ENCODE data around the gene PCSK6. TPM values are rescaled to one million over a fixed set of nuclear protein-coding genes. Genes with fewer than 3 reads are reported as not detected.
A peak's percentile ranks its signal among the peaks of the same experiment; 100 is the strongest.

Gene PCSK6
- total RNA-seq, 1 donor from 2014 or later: 16.6 TPM

- no peak overlapping the region for H3K27ac ChIP-seq
- H3K9me3 ChIP-seq: peaks cover 11% of the 10 kb centered on the region
- no peak overlapping the region for H3K4me3 ChIP-seq
- DNase-seq: no peak
- H3K4me1 ChIP-seq: peaks cover 7% of the 10 kb centered on the region
- no peaks in the 10 kb centered on the region for H3K27me3 ChIP-seq
- ATAC-seq: no peak
- no peak for TF ChIP-seq CTCF (IDR thresholded peaks at IDR 0.05)
- intact Hi-C loops (cut with DNase I): no loop called here
- H3K36me3 ChIP-seq: no peaks in the 10 kb centered on the region
Observed at GRCh38 chr15:101522091-101522490, 32.6 kb upstream of the PCSK6 start.

GRCh38 chr15:101521591-101521990 lies 32.1 kb upstream of the PCSK6 start:
- ATAC-seq (peak; percentile 33), DNase-seq (no peak)
- intact Hi-C loops (cut with DNase I): no loop called here
- Histone ChIP-seq H3K4me3 (no peak overlapping the region), H3K4me1 (peaks cover 7% of the 10 kb centered on the region), H3K27me3 (no peaks in the 10 kb centered on the region), H3K9me3 (peaks cover 14% of the 10 kb centered on the region), H3K36me3 (no peaks in the 10 kb centered on the region), H3K27ac (no peak overlapping the region)
- no peak for TF ChIP-seq CTCF (IDR thresholded peaks at IDR 0.05)

GRCh38 chr15:101521069-101521468 lies 31.6 kb upstream of the PCSK6 start:
- no peaks in the 10 kb centered on the region for H3K27me3 ChIP-seq
- intact Hi-C loops (cut with DNase I): no loop called here
- H3K36me3 ChIP-seq: no peaks in the 10 kb centered on the region
- no peak for DNase-seq
- no peak overlapping the region for H3K4me3 ChIP-seq
- peaks cover 19% of the 10 kb centered on the region for H3K9me3 ChIP-seq
- no peak overlapping the region for H3K27ac ChIP-seq
- peaks cover 7% of the 10 kb centered on the region for H3K4me1 ChIP-seq
- no peak for ATAC-seq
- no peak for TF ChIP-seq CTCF (IDR thresholded peaks at IDR 0.05)

GRCh38 chr15:101520395-101520794 lies 30.9 kb upstream of the PCSK6 start:
- Histone ChIP-seq H3K27ac (no peak overlapping the region), H3K36me3 (no peaks in the 10 kb centered on the region), H3K4me3 (no peak overlapping the region), H3K9me3 (peaks cover 19% of the 10 kb centered on the region), H3K4me1 (peaks cover 7% of the 10 kb centered on the region), H3K27me3 (no peaks in the 10 kb centered on the region)
- ATAC-seq (no peak), DNase-seq (no peak)
- no peak for TF ChIP-seq CTCF (IDR thresholded peaks at IDR 0.05)
- intact Hi-C loops (cut with DNase I): no loop called here

- ATAC-seq (no peak), DNase-seq (no peak)
- H3K9me3 ChIP-seq: peaks cover 19% of the 10 kb centered on the region
- no peaks in the 10 kb centered on the region for H3K36me3 ChIP-seq
- H3K4me1 ChIP-seq: peaks cover 7% of the 10 kb centered on the region
- no peak overlapping the region for H3K4me3 ChIP-seq
- no peak for TF ChIP-seq CTCF (IDR thresholded peaks at IDR 0.05)
- no peaks in the 10 kb centered on the region for H3K27me3 ChIP-seq
- H3K27ac ChIP-seq: no peak overlapping the region
- intact Hi-C loops (cut with DNase I): no loop called here
Observed at GRCh38 chr15:101517504-101517903, 28.0 kb upstream of the PCSK6 start.

GRCh38 chr15:101514318-101514717 lies 24.8 kb upstream of the PCSK6 start:
- Histone ChIP-seq H3K36me3 (no peaks in the 10 kb centered on the region), H3K4me1 (no peaks in the 10 kb centered on the region), H3K4me3 (no peak overlapping the region), H3K9me3 (peaks cover 19% of the 10 kb centered on the region), H3K27me3 (no peaks in the 10 kb centered on the region), H3K27ac (no peak overlapping the region)
- no peak for TF ChIP-seq CTCF (IDR thresholded peaks at IDR 0.05)
- DNase-seq (no peak), ATAC-seq (no peak)
- intact Hi-C loops (cut with DNase I): no loop called here
